Stimulated activated memory B cell treated with anti-CD40 and anti-IgM and Interleukin-4, amounts not matched to agents 10 μg/mL and 1 μg/mL and 100 μg/mL, for 72 hours (primary cell): ENCODE results near the gene MRPL58.
"Not testable (repeated sequence)": the region's sequence is repeated elsewhere in the genome, so short reads cannot be mapped to it uniquely, and the experiment has no call there.

Experiments
- ATAC-seq: fragments of 150-1000 bp; cut with Tn5 transposase; 2 replicates; pipeline ENCODE4 v1.10.0; 2021
- H3K27ac Mint-ChIP-seq: one replicate; pipeline ENCODE4 v1.8.0; 2022; ENCODE audit warnings: mild to moderate bottlenecking, mixed read lengths
- H3K27me3 Mint-ChIP-seq: one replicate; pipeline ENCODE4 v1.8.0; 2022; ENCODE audit warnings: mixed read lengths
- H3K36me3 Mint-ChIP-seq: one replicate; pipeline ENCODE4 v1.8.0; 2022; ENCODE audit warnings: mixed read lengths
- H3K4me1 Mint-ChIP-seq: one replicate; pipeline ENCODE4 v1.8.0; 2022; ENCODE audit warnings: mixed read lengths
- H3K4me3 Mint-ChIP-seq: one replicate; pipeline ENCODE4 v1.8.0; 2022; ENCODE audit warnings: mild to moderate bottlenecking, moderate library complexity, mixed read lengths
- H3K9me3 Mint-ChIP-seq: one replicate; pipeline ENCODE4 v1.8.0; 2022; ENCODE audit warnings: mixed read lengths

Gene MRPL58

DNA sequence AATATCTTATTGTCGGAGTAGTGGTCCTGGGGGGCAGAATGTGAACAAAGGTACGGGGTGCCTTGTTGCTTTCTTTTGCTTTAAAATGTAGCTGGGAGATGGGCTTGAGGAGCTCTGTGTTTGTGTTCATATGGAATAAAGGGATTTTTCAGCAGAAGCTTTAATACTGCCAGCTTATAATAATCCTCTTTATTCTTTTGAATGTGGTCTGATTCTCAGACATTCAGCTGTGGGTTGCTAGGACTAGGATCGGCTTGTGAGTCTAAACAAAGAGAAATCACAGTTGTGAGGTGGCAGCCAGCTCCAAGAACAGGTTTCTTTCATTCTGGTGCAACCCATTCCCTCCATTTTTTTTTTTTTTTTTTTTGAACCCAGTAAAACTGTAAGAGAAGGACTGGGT lies 7.2 kb downstream of the MRPL58 start:
- H3K27me3 Mint-ChIP-seq: no peaks in the 10 kb centered on the region
- H3K27ac Mint-ChIP-seq: no peak overlapping the region
- H3K4me3 Mint-ChIP-seq: no peak overlapping the region
- peaks cover 56% of the 10 kb centered on the region for H3K36me3 Mint-ChIP-seq
- H3K9me3 Mint-ChIP-seq: no peaks in the 10 kb centered on the region
- no peak for ATAC-seq
- H3K4me1 Mint-ChIP-seq: peaks cover 13% of the 10 kb centered on the region

DNA sequence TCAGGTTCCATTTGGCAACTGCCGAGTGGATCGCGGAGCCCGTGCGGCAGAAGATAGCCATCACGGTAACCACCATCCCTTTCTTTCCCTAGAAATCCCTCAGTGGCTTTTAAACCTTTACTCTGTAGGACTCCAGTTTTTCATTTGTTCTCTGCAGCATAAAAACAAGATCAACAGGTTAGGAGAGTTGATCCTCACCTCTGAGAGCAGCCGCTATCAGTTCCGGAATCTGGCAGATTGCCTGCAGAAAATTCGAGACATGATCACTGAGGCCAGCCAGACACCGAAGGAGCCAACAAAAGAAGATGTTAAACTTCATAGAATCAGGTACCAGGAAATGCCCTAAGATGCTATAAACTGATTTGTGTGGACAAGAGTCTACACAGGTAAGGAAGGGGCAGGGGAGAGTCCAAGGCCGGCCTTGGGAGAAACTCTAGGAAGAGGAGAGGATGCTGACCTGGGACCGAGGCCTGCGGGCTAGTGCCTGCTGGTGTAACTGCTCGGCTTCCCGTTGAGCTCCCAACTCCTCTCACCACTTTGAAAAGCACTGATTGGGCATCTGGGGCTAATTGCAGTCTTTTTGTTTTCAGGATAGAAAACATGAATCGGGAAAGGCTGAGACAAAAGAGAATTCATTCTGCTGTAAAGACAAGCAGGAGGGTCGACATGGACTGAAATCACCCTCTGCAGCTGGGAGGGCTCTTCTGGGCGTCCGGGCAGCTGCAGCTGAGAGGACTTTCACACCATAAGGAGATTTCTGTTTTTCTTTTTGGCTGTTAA lies 8.1 kb downstream of the MRPL58 start:
- ATAC-seq: no peak
- Mint-ChIP-seq H3K4me3 (no peak overlapping the region), H3K4me1 (peaks cover 6% of the 10 kb centered on the region), H3K27ac (no peak overlapping the region), H3K9me3 (no peaks in the 10 kb centered on the region), H3K27me3 (no peaks in the 10 kb centered on the region), H3K36me3 (peaks cover 55% of the 10 kb centered on the region)

DNA sequence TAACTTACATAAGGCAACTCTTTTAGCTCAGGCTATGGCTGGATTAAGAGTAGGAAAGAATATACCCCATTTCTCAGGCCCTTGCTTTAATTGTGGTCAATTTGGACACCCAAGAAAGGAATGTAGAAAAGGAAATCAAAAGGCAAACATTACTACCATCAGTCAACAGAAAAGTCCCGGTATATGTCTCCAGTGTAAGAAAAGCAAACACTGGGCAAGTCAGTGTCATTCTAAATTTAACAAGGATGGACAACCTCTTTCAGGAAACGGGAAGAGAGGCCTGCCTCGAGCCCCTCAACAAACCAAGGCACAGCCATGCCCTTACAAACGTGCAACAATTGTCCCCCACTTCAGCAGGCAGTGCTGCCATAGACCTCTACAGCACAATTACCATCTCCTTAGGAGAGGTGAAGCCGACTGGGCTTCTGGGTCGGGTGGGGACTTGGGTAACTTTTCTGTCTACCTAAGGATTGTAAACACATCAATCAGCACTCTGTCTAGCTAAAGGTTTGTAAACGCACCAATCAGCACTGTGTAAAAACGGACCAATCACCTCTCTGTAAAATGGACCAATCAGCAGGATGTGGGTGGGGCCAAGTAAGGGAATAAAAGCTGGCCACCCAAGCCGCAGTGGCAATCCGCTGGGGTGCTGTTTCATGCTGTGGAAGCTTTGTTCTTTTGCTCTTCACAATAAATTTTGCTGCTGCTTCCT lies 12.4 kb downstream of the MRPL58 start:
- Mint-ChIP-seq H3K27ac (no peak overlapping the region), H3K4me3 (no peak overlapping the region), H3K4me1 (no peaks in the 10 kb centered on the region), H3K36me3 (peaks cover 46% of the 10 kb centered on the region), H3K27me3 (no peaks in the 10 kb centered on the region), H3K9me3 (peaks cover 3% of the 10 kb centered on the region)
- ATAC-seq: no peak

DNA sequence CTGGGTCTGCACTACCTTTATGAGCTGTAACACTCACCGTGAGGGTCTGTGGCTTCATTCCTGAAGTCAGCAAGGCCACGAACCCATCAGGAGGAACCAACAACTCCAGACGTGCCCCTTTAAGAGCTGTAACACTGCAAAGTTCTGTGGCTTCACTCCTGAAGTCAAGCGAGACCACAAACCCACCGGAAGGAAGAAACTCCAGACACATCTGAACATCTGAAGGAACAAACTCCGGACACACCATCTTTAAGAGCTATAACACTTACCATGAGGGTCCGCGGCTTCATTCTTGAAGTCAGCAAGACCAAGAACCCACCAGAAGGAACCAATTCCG lies 12.9 kb downstream of the MRPL58 start:
- not testable (repeated sequence) for ATAC-seq, H3K4me1 Mint-ChIP-seq, H3K27ac Mint-ChIP-seq, H3K9me3 Mint-ChIP-seq, H3K27me3 Mint-ChIP-seq, H3K4me3 Mint-ChIP-seq
- peaks cover 42% of the 10 kb centered on the region for H3K36me3 Mint-ChIP-seq

DNA sequence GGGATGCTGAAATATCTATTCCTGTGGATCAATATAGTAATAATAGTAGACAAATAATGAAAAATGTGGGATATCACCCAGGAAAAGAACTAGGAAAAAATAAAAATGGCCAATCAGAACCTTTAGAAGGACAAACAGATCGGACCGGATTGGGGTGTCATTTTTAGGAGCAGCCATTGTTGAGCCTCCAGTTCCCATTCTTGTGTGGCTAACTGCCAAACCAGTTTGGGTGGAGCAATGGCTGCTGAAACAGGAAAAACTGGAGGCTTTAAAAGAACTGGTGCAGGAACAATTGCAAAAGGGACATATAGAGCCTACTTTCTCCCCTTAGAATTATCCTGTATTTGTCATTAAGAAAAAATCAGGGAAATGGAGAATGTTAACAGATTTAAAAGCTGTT lies 14.2 kb downstream of the MRPL58 start:
- not testable (repeated sequence) for ATAC-seq, H3K4me1 Mint-ChIP-seq, H3K27ac Mint-ChIP-seq, H3K9me3 Mint-ChIP-seq, H3K27me3 Mint-ChIP-seq, H3K4me3 Mint-ChIP-seq
- H3K36me3 Mint-ChIP-seq: peaks cover 30% of the 10 kb centered on the region

DNA sequence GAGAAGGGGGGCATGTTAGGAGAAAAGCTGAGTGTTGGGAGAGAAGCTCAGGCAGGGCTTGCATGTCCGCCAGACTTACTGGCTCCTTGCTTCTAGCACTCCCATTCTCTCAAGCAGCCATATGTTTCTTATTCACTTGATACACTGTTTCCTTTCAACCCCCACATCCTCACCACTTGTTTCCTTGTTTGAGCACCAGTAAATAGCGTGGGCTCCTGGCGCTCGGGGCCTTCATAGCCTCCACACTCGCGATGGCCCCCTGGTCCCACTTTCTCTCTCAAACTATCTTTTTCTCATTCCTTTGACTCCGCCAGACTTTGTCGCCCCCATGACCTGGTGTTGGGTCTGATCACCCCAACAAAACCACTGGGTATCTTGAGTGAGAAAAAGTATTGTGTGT lies 17.7 kb downstream of the MRPL58 start:
- H3K4me1 Mint-ChIP-seq: peaks cover 33% of the 10 kb centered on the region
- H3K36me3 Mint-ChIP-seq: peaks cover 3% of the 10 kb centered on the region
- no peak overlapping the region for H3K4me3 Mint-ChIP-seq
- no peaks in the 10 kb centered on the region for H3K27me3 Mint-ChIP-seq
- no peak overlapping the region for H3K27ac Mint-ChIP-seq
- ATAC-seq: no peak
- H3K9me3 Mint-ChIP-seq: peaks cover 6% of the 10 kb centered on the region

DNA sequence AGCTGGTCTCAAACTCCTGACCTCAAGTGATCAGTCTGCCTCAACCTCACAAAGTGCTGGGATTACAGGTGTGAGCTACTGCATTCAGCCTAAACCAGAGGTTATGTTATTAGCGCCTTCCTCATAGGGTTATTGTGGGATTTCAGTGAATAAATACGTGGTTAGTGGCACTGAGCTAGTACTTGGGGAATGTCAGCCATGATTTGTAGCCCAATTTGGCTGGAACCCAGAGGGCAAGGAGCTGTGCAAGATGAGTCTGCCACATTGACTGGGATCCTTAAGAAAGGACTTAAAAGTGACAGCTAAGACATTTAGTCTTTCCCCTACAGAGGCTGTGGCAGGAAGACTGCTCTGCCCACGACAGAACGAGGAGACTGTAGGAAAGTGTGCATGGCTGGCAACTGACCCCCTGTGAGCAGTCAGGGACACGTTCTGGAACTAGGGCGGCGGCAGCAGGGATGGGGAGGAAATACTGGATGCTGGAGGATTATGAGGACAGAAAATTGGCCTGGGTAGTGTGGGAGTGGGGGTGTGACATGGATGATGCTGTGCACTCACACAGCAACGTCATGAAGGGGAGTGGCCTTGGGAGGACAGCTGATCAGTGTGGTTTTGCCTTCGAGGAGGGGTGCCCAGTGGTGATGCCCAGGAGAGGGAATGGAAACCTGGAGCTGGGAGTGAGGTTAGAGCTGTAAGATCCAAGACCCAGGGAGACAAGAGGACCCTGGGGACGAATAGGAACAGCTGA lies 19.7 kb downstream of the MRPL58 start:
- Mint-ChIP-seq H3K9me3 (peaks cover 3% of the 10 kb centered on the region), H3K4me1 (peaks cover 36% of the 10 kb centered on the region), H3K27me3 (no peaks in the 10 kb centered on the region), H3K27ac (peak overlapping the region; percentile 14), H3K36me3 (peaks cover 5% of the 10 kb centered on the region), H3K4me3 (peak overlapping the region; percentile 74)
- peak; percentile 57 for ATAC-seq

DNA sequence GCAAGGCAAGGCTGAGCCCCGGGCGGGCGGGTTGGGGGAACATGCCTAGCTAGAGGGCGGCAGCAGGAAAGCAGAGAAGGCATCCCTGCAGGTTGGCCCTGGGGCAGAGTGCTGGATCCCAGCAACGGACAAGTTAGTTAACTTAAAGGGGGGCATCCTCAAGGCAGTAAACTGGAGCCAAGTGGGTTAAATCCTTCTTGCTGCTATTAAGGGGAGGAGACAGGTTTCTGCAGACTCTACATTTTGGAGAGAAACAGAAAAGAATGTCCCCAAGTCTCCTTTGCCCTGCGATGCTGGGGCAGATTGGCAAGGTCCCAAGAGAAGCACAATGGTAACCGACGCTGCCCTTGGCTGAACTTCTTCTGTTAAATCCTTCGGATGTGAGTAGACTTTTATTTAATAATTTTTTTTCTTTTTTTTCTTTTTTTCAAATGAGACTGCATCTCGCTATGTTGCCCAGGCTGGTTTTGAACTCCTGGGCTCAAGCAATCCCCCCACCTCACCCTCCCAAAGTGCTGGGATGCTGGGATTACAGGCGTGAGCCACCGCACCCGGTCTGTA lies 20.3 kb downstream of the MRPL58 start:
- Mint-ChIP-seq H3K9me3 (peaks cover 3% of the 10 kb centered on the region), H3K27me3 (no peaks in the 10 kb centered on the region), H3K4me3 (peak overlapping the region; percentile 74), H3K27ac (peak overlapping the region; percentile 14), H3K4me1 (peaks cover 36% of the 10 kb centered on the region), H3K36me3 (peaks cover 5% of the 10 kb centered on the region)
- ATAC-seq: no peak

DNA sequence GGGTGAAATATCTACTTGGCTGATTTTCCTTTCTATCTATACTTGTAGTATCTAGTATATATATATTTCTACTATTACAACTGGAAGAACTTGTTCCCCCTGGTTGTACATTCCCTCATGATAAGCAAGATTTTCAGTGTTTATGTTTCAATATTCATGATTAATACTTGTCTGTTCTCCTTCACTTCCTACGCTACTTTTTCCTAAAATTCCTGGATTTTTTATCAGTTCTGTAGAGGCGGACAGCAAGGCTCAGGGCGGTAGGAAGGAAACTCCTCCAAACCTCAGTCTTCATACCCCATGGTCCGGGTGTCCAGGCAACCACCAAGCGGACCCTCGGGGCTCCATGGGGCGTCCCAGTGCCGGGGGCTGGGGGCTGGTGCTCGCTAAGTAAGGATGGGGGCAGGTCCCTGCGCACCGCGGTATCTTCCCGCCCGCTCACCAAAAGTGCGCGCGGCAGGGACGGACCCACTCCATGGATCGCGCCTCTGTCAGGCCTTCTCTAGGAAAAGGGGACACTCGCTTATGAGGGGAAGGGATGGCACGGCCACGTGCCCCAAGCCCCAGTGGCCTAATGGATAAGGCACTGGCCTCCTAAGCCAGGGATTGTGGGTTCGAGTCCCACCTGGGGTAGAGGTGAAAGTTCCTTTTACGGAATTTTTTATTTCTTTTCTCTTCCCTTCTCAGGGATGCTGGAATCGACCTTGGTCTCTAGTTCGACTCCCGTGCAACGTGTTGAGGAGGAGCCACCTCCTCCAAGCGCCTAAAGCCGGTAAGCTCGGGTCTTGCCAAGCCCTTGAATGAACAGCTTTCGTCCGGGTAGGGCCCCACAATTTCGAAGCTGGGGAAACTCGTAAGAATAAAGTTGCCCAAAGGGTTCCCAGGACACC lies 21.1 kb downstream of the MRPL58 start:
- Mint-ChIP-seq H3K27ac (peak overlapping the region; percentile 88), H3K9me3 (peaks cover 3% of the 10 kb centered on the region), H3K4me1 (peaks cover 36% of the 10 kb centered on the region), H3K4me3 (peak overlapping the region; percentile 88), H3K36me3 (peaks cover 9% of the 10 kb centered on the region), H3K27me3 (no peaks in the 10 kb centered on the region)
- peak; percentile 68 for ATAC-seq

DNA sequence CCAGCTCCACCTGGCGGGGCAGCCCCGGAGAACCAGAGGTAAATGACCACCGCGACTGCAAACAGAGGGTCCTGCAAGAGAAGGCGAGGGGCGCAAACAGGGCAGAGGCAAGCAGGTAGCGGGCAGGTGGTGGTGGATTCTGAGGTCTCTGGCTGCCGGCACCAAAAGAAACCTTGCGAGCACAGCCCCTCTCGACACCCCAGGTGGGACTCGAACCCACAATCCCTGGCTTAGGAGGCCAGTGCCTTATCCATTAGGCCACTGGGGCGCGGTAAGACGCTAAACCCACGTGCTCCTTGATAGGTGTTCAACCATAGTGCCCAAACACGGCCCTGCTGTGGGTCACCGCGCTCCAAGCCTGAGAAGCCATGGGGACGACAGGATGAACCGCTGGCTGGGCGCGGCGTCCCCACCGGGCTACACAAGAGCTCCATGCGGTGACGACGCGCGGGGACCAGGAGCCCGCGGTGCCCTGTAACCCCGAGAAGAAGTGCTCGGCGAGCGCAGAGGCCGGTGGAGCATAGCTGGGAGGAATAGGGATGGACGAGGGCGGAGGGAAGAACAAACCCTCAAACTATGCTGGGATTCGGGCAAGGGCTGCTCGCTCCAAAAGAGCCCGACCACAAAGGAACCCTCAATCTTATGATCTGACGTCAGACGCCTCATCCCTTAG lies 21.9 kb downstream of the MRPL58 start:
- Mint-ChIP-seq H3K36me3 (peaks cover 15% of the 10 kb centered on the region), H3K27ac (peak overlapping the region; percentile 88), H3K27me3 (no peaks in the 10 kb centered on the region), H3K4me3 (peak overlapping the region; percentile 88), H3K9me3 (peaks cover 3% of the 10 kb centered on the region), H3K4me1 (peaks cover 36% of the 10 kb centered on the region)
- peak; percentile 84 for ATAC-seq

DNA sequence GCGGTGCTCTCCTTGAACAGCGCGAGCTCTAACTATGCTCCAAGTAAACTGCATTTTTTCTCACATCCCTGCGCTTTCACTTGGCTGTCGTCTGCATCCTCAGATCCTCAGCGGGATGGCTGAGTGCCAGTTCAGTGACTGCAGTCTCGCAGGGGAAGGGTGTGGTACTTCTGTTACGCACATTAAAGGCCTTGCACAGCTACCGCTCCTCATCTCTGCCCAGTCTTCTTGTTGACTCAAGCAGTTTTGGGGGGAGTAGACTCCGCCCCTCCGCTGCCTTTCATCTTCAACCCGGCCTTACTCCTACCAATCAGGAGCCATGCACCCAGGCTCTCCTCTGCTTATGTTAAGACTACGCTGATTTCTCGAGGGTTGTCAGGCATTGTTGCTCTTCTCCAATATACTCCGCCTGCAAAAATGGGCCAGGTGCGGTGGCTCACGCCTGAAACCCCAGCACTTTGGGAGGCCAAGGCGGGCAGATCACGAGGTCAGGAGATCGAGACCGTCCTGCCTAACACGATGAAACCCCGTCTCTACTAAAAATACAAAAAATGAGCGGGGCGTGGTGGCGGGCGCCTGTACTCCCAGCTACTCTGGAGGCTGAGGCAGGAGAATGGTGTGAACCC lies 24.3 kb downstream of the MRPL58 start:
- H3K27ac Mint-ChIP-seq: no peak overlapping the region
- H3K27me3 Mint-ChIP-seq: no peaks in the 10 kb centered on the region
- no peak overlapping the region for H3K4me3 Mint-ChIP-seq
- peaks cover 37% of the 10 kb centered on the region for H3K36me3 Mint-ChIP-seq
- H3K9me3 Mint-ChIP-seq: no peaks in the 10 kb centered on the region
- H3K4me1 Mint-ChIP-seq: peaks cover 36% of the 10 kb centered on the region
- no peak for ATAC-seq

DNA sequence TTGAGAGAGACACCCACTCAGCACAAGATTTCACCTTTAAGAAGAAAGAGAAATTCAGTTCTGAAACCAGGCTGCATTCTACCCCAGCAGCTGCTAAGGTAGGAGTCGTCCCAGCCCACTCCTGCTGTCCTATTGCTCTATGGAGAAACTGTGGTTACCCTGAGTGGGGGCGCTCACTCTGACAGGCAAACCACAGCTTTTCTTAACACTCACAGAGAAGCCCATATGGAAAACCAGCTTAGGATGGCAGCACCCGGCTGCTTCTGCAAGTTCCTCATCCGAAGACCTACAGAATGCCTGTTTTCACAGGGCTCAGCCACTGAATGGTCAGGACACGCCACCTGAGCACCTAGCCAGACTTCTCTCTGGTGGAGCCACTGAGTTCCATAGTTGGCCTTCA lies 26.8 kb downstream of the MRPL58 start:
- no peak for ATAC-seq
- H3K27ac Mint-ChIP-seq: no peak overlapping the region
- H3K9me3 Mint-ChIP-seq: no peaks in the 10 kb centered on the region
- H3K4me1 Mint-ChIP-seq: peaks cover 13% of the 10 kb centered on the region
- peaks cover 41% of the 10 kb centered on the region for H3K36me3 Mint-ChIP-seq
- H3K27me3 Mint-ChIP-seq: no peaks in the 10 kb centered on the region
- H3K4me3 Mint-ChIP-seq: no peak overlapping the region

DNA sequence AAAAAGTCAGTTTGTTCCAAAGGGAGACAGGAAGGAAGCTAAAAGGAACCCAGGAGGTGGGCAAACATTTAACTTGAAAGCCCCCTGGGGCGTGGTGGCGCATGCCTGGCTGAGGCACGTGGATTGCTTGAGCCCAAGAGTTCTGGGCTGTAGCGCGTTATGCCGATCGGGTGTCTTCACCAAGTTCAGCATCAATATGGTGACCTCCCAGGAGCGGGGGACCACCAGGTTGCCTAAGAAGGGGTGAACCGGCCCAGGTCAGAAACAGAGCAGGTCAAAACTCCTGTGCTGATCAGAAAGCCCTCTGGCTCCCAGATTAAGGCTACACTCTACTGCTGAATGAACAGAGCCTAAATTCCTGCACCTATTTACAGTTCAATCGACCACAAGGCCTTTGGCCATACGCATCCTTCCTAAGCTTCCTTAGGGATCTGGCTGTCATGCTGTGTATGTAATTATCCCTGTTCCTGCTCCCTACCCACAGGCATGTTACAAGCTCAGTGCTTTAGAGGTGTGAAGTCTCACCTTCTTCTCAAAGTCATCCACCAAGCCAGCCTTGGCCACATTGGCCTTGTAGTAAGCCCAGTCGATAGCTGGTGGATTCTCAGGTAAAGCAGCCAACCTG lies 29.3 kb downstream of the MRPL58 start:
- H3K36me3 Mint-ChIP-seq: peaks cover 40% of the 10 kb centered on the region
- no peak overlapping the region for H3K27ac Mint-ChIP-seq

More for the DNA sequence above, 29.3 kb downstream of the MRPL58 start:
- no peak overlapping the region for H3K4me3 Mint-ChIP-seq
- no peaks in the 10 kb centered on the region for H3K27me3 Mint-ChIP-seq
- ATAC-seq: no peak
- H3K9me3 Mint-ChIP-seq: no peaks in the 10 kb centered on the region
- H3K4me1 Mint-ChIP-seq: peaks cover 18% of the 10 kb centered on the region
